Placental pericyte (primary cell): ENCODE measurements around the gene KIAA1191. TPM values are rescaled to one million over a fixed set of nuclear protein-coding genes. Genes with fewer than 3 reads are reported as not detected.

Experiments
- small RNA-seq: library from RNA; depleted of rRNA; stranded (forward); fragments of <200 nt; gene quantifications from one replicate; pipeline ENCODE3, GENCODE V24; 2012; ENCODE audit warnings: low replicate concordance
- total RNA-seq: library from RNA; depleted of rRNA; stranded (reverse); fragments of >200 nt; gene quantifications from 2 replicates; pipeline ENCODE4 v1.2.3, GENCODE V29; 2012

The KIAA1191 gene, protein sequence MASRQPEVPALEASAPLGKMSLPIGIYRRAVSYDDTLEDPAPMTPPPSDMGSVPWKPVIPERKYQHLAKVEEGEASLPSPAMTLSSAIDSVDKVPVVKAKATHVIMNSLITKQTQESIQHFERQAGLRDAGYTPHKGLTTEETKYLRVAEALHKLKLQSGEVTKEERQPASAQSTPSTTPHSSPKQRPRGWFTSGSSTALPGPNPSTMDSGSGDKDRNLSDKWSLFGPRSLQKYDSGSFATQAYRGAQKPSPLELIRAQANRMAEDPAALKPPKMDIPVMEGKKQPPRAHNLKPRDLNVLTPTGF
- 72.9 and 126 TPM in 2 replicates for total RNA-seq

DNA sequence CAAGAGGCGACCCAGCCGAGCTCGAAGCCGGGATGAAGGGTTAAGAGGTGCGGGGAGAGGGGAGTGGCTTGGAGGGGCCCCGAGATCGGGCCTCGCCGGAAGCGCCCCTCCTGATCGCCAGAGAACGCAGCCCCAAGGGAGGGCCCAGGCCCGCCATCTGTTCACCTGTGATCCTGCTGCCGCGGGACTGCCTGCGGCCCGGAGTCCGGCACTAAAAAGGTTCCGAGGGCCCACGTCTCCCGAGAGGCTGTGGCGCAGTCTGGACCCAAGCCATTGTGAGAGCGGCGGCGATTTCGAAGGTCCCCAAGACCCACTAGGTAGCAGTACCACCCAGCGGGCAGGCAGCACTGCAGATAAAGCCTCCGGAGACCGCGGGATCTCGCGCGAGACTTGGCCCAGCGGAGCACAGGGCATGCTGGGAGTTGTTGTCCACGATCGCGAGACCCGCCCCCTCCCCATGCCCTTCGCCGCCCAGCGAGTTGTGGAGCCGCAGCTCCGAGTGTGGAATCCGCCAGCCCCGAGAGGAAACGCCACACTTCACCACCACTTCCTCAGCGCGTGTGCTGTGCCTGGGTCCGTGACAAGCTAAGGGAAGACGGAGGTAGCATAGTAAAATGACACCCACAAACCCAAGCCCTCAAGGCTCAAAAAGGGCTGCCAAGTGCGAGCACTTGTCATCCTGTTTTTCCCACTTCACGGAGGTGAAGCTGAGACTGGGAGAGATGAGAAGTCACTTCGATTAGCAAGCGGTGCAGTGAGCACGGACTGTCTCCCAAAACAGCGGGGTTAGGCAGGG, at the start of gene KIAA1191:
Gene KIAA1191 (minus strand): TSS at position 328 of the 796 bp plus-strand sequence. CDS start 2,256 bp downstream, outside the sequence.

DNA sequence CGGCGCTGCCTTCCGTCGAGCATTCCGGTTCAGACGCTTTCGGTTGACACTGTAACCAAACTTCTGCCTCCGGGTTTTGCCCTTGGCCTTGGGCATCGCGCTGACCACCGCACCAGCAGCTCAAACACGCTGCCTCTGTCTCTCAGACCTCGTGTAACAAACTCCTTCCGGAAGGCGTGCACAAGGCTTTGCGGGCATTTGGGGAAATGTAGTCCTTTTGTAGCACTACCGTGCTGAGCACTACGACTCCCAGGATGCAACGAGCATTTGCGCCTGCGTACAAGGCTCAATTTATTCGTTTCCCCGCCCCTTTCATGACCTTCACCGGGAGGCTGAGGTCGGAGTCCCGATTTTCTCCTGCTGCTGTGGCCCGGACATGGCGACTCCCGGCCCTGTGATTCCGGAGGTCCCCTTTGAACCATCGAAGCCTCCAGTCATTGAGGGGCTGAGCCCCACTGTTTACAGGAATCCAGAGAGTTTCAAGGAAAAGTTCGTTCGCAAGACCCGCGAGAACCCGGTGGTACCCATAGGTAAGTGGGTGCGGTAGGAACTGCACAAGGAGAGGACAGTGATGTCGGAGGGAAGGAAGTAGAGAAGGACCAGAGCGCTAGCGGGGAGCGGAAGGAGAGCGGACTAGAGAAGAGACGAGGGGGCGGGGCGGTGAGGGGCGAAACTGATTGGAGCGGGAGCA, 27.0 kb upstream of the KIAA1191 start, which contains the start of the genes HIGD2A and NOP16:
Gene HIGD2A (plus strand): TSS at position 308 of the 691 bp plus-strand sequence. CDS start 69 bp downstream, at position 377.
Gene NOP16 (minus strand): TSS at position 155 of the 691 bp plus-strand sequence. CDS start 59 bp downstream, at position 96.

DNA sequence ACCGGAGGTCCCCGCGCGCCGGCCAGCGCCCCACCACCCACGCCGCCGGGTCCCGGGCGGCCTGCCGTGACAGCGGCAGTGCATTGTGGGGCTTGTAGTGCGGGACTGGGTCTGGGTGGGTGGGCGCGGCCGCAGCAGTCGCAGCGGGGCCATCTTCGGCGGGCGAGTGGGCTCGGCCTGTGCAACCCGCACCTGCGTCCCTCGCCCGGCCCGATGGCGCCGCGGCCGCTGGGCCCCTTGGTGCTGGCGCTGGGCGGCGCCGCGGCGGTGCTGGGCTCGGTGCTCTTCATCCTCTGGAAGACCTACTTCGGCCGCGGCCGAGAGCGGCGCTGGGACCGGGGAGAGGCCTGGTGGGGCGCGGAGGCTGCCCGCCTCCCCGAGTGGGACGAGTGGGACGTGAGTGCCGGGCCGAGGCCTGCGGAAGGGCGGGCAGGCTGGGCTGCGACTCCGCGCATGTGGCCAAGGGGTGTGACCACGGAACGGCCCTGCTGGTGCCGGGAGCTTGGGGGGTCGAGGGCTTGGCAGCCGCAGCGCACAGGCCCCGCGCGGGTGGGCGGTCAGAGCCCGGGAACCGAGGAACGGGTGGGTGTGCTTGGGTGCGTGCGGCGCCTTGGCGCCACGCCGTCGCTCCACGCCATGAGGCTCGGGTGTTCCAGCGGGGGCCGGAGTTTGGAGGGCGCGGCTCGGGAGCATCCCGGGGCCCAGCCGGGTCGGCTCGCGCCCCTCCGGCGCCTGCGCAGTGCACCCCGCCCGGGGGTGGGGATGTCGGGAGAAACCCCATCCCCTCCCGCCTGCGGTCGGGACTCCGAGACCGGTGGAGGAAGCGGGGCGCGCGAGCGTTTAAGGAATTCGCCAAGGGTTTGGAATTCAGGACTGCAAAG, 4.0 kb upstream of the KIAA1191 start, which contains the start of gene ARL10:
Gene ARL10 (plus strand): TSS at position 137 of the 881 bp plus-strand sequence. CDS start 77 bp downstream, at position 214.

Small RNAs within 50 kb of the gene (small RNA-seq; reads per million reads assigned to genes)
- gene MIR1271, result 2.9 reads per million, percentile 78 among the genes with 10 or more reads in this experiment

Other genes with a start within 250 kb of the KIAA1191 start
- 7.9 TPM in 2 replicates for gene SIMC1, start 123.3 kb downstream of the KIAA1191 start, total RNA-seq
- 9.4 and 11.6 TPM in 2 replicates for gene ARL10, start 3.7 kb upstream of the KIAA1191 start, total RNA-seq
- gene NOP16, start 26.8 kb upstream of the KIAA1191 start, total RNA-seq, result 15.9 and 19.5 TPM in 2 replicates
- 29.6 and 39.8 TPM in 2 replicates for gene HIGD2A, start 27.0 kb upstream of the KIAA1191 start, total RNA-seq
- 77.5 and 102 TPM in 2 replicates for gene CLTB, start 54.8 kb upstream of the KIAA1191 start, total RNA-seq
- 48.1 and 49.2 TPM in 2 replicates for gene FAF2, start 86.6 kb upstream of the KIAA1191 start, total RNA-seq
- gene RNF44, start 175.6 kb upstream of the KIAA1191 start, total RNA-seq, result 6.1 and 6.9 TPM in 2 replicates
- gene CDHR2, start 187.6 kb upstream of the KIAA1191 start, total RNA-seq, result not detected in 2 replicates
- 1.8 and 11.9 TPM in 2 replicates for gene GPRIN1, start 248.4 kb upstream of the KIAA1191 start, total RNA-seq